ENCODE measurements around the gene HSPA4L.

HSPA4L gene

GRCh38 chr4:127870281-127870680 is 88.2 kb downstream of the HSPA4L start:
- DNase-seq (ENCODE audit: low read depth in 2 of 2) = no peak

GRCh38 chr4:127870688-127871087 is 88.6 kb downstream of the HSPA4L start:
- DNase-seq (ENCODE audit: low read depth in 2 of 2) = no peak

- DNase-seq (ENCODE audit: low read depth in 2 of 2) = no peak
Measured at GRCh38 chr4:127875791-127876190, 93.7 kb downstream of the HSPA4L start.

GRCh38 chr4:127880763-127881562 is 98.8 kb downstream of the HSPA4L start, which contains the start of gene PLK4:
Gene PLK4, plus strand, starts transcription at chr4:127880893. Its CDS starts 242 bp downstream, at chr4:127881135.
- DNase-seq (ENCODE audit: low read depth in 2 of 2) = peak; percentile 88 to 90

- no peak for DNase-seq (ENCODE audit: low read depth in 2 of 2)
Measured at GRCh38 chr4:127881563-127881864, 99.4 kb downstream of the HSPA4L start.

GRCh38 chr4:127888559-127888958 is 106.4 kb downstream of the HSPA4L start:
- no peak for DNase-seq (ENCODE audit: low read depth in 2 of 2)

- no peak for DNase-seq (ENCODE audit: low read depth in 2 of 2)
Measured at GRCh38 chr4:127889903-127890302, 107.8 kb downstream of the HSPA4L start.

All from activated CD8-positive, alpha-beta memory T cell treated with anti-CD3 and anti-CD28 coated beads for 4 hours (primary cell).